Tibial nerve (tissue), 4 donors: ENCODE results near the gene GNA14. TPM values are rescaled to one million over a fixed set of nuclear protein-coding genes. Genes with fewer than 3 reads are reported as not detected.
"Not testable (repeated sequence)": the region's sequence is repeated elsewhere in the genome, so short reads cannot be mapped to it uniquely, and the experiment has no call there.

Experiments
- DNase-seq, 2 donors: peaks; one replicate each; pipeline ENCODE4 v3.0.0-alpha.2; 2019; ENCODE audit warnings: low spot score in 2 of 2
- H3K27ac ChIP-seq, 4 donors: fragments of 200-600 bp; sonication (generic) in 3 of 4; one replicate each; pipeline ENCODE4 v1.5.1; 2017 to 2019; ENCODE audit warnings: mild to moderate bottlenecking in 1 of 4
- H3K27me3 ChIP-seq, 2 donors: fragments of 200-600 bp; sonication (generic) in 1 of 2; one replicate each; pipeline versions ENCODE4 v1.5.1 to v1.6.0; 2017 to 2019
- H3K36me3 ChIP-seq, 3 donors: fragments of 200-600 bp; sonication (generic); one replicate each; pipeline ENCODE4 v1.5.1; 2018 to 2019
- H3K4me1 ChIP-seq, 4 donors: fragments of 200-600 bp; sonication (generic) in 3 of 4; one replicate each; pipeline ENCODE4 v1.5.1; 2017 to 2019
- H3K4me3 ChIP-seq, 4 donors: fragments of 200-600 bp; sonication (generic) in 3 of 4; one replicate each; pipeline ENCODE4 v1.5.1; 2017 to 2019; ENCODE audit warnings: mild to moderate bottlenecking in 1 of 4, moderate library complexity in 1 of 4
- H3K9me3 ChIP-seq, 4 donors: fragments of 200-600 bp; sonication (generic) in 3 of 4; one replicate each; pipeline ENCODE4 v1.5.1; 2017 to 2019
- EP300 ChIP-seq, 2 donors: sonication (generic); formaldehyde crosslinking; IDR thresholded peaks; one replicate each; pipeline ENCODE4 v1.6.1; 2017; ENCODE audit warnings: antibody characterized with exemption in 2 of 2, mild to moderate bottlenecking in 1 of 2
- POLR2A ChIP-seq, 2 donors: fragments of 450-650 bp; IDR thresholded peaks; one replicate each; pipeline ENCODE4 v1.6.1; 2017; ENCODE audit warnings: antibody characterized with exemption in 2 of 2, mild to moderate bottlenecking in 2 of 2, moderate library complexity in 2 of 2
- WGBS, 2 donors: methylation state at CpG; one replicate each; pipeline ENCODE4 v1.1.5; 2018; 5-methylcytosine and 5-hydroxymethylcytosine counted together
- total RNA-seq, 4 donors: library from RNA; depleted of rRNA; stranded (reverse); fragments of >200 nt; gene quantifications; one replicate each; pipeline ENCODE4 v1.1.0, GENCODE V29; 2016
- TF ChIP-seq, protein P1 (sequence below), 5 experiments: fragments of 200-600 bp in 3 of 5; fragments of 450-650 bp in 2 of 5; sonication (generic) in 3 of 5; IDR thresholded peaks; one replicate each; pipeline ENCODE4 v1.5.1; 2016 to 2019; ENCODE audit warnings: antibody characterized with exemption in 5 of 5, mild to moderate bottlenecking in 3 of 5, moderate library complexity in 2 of 5

Gene GNA14
- total RNA-seq, 4 donors from 2014 or later, result 0.84 to 7.1 (median 3.6) TPM

DNA sequence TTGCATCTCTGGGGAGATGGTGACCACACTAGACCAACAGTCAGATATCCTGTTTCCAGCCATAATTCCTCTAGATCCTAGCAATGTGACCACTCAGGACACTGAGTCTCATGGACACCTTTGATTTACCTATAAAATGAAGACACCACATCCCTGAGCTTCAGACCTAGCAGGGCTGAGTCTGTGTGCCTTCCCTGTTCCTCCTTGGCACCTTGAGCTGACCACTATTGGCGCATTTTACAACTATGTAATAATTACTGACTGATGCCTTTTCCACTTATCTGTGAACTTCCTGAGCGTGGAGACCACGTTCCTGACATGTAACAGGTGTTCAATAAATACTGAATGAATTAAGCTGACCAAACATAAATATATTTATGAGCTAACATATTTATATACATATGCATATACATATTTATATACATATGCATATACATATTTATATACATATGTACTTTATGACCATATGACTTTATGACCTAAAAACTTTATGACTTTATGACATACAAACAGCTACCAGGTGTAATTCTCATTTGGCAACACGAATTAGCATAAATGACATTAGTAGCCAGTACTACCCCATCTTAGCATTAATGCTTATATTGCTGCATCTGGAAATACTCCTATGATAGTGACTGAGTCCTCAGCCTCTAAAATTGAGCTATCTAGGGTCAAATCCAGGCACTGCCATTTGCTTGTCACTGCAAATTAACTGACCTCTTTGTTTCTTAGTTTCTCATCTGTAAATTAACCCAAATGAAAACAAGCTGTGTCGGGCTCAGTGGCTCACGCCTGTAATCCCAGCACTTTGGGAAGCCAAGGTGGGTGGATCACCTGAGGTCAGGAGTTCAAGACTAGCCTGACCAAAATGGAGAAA lies 150.6 kb downstream of the GNA14 start:
- 87 to 89% methylated on average over 6 of the region's 6 CpGs for WGBS, 2 donors
- no peak overlapping the region for H3K27ac ChIP-seq
- no peak overlapping the region for H3K4me3 ChIP-seq
- no peaks in the 10 kb centered on the region for H3K36me3 ChIP-seq
- no peak for TF ChIP-seq POLR2A (IDR thresholded peaks at IDR 0.05)
- no peak for TF ChIP-seq EP300 (IDR thresholded peaks at IDR 0.05)
- TF ChIP-seq, protein P1, sequence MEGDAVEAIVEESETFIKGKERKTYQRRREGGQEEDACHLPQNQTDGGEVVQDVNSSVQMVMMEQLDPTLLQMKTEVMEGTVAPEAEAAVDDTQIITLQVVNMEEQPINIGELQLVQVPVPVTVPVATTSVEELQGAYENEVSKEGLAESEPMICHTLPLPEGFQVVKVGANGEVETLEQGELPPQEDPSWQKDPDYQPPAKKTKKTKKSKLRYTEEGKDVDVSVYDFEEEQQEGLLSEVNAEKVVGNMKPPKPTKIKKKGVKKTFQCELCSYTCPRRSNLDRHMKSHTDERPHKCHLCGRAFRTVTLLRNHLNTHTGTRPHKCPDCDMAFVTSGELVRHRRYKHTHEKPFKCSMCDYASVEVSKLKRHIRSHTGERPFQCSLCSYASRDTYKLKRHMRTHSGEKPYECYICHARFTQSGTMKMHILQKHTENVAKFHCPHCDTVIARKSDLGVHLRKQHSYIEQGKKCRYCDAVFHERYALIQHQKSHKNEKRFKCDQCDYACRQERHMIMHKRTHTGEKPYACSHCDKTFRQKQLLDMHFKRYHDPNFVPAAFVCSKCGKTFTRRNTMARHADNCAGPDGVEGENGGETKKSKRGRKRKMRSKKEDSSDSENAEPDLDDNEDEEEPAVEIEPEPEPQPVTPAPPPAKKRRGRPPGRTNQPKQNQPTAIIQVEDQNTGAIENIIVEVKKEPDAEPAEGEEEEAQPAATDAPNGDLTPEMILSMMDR (IDR thresholded peaks at IDR 0.05), result no peak
- peaks cover 0 to 15% (median 0%) of the 10 kb centered on the region in 4 donors for H3K4me1 ChIP-seq
- H3K27me3 ChIP-seq, result no peaks in the 10 kb centered on the region
- no peaks in the 10 kb centered on the region for H3K9me3 ChIP-seq
- no peak for DNase-seq

DNA sequence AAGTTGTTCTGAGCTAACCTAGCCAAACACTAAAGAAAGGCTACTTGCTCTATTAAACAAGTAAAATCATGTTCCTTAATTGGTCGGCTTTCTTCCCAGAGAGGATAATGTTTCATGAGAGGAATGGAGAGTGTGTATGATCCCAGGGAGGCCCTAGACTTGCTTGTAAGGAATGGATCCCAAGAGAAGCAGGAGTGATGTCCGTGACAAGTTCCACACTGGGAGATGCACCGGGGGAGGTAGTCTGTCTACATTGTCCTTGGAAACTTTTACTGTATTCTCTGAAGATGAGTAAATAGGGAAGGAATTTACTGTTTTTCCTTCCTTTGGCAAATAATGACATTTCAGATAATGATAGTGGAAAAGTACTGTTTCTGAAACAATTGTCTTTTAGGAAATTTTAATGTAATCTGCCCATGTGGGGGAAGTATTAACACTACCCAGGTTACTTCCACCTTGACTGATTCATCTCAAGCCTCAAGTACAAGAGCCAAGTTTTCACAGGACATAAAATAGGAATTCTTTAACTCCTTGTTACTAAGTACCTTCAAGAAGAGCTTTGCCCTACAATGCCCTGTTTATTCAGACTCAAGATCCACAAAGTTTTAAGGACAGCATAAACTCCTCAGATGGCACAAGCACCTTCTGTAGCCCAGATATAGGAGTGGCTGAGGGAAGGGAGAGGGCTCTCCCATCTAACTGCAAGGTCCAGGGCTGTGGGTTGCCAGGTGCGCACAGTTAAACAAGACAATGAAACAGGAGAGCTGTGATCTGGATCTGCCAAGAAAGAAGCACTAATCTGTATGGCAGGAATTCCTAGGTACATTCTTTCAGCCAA lies 152.1 kb downstream of the GNA14 start:
- peaks cover 0 to 15% (median 0%) of the 10 kb centered on the region in 4 donors for H3K4me1 ChIP-seq
- H3K27me3 ChIP-seq, result no peaks in the 10 kb centered on the region
- peaks cover 0 to 8% (median 0%) of the 10 kb centered on the region in 4 donors for H3K9me3 ChIP-seq
- TF ChIP-seq, protein P1 (IDR thresholded peaks at IDR 0.05), result no peak
- TF ChIP-seq EP300 (IDR thresholded peaks at IDR 0.05), result no peak
- TF ChIP-seq POLR2A (IDR thresholded peaks at IDR 0.05), result no peak
- no peak for DNase-seq
- no peak overlapping the region for H3K4me3 ChIP-seq
- WGBS, 2 donors, result 47 to 51% methylated on average over 4 of the region's 4 CpGs
- peak overlapping the region in 1 of 4 donors; percentile 13 for H3K27ac ChIP-seq
- no peaks in the 10 kb centered on the region for H3K36me3 ChIP-seq

DNA sequence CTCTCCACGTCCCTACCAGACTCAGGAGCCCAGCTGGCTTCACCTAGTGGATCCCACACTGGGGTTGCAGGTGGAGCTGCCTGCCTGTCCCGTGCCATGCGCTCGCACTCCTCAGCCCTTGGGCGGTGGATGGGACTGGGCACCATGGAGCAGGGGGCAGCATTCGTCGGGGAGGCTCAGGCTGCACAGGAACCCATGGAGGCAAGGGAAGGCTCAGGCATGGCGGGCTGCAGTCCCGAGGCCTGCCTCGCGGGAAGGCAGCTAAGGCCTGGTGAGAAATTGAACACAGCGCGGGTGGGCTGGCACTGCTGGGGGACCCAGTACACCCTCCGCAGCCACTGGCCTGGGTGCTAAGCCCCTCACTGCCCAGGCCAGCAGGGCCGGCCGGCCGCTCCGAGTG lies 157.8 kb downstream of the GNA14 start:
- 93 to 94% methylated on average over 8 to 9 of the region's 18 CpGs for WGBS, 2 donors
- H3K36me3 ChIP-seq, result not testable (repeated sequence)

DNA sequence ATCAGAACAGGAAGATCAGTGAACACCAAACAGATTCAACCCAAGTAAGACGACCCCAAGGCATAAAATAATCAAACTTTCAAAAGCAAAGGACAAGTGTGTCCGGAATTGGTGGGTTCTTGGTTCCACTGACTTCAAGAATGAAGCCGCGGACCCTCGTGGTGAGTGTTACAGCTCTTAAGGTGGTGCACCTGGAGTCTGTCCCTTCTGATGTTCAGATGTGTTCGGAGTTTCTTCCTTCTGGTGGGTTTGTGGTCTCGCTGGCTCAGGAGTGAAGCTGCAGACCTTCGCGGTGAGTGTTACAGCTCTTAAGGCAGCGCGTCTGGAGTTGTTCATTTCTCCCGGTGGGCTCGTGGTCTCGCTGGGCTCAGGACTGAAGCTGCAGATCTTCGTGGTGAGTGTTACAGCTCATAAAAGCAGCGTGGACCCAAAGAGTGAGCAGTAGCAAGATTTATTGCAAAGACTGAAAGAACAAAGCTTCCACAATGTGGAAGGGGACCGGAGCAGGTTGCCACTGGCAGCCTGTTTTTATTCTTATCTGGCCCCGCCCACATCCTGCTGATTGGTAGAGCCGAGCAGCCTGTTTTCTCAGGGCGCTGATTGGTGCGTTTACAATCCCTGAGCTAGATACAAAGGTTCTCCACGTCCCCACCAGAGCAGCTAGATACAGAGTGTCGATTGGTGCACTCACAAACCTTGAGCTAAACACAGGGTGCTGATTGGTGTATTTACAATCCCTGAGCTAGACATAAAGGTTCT lies 158.5 kb downstream of the GNA14 start:
- not testable (repeated sequence) for H3K27me3 ChIP-seq
- 68 to 81% methylated on average over 23 of the region's 23 CpGs for WGBS, 2 donors

More for the DNA sequence above, 157.8 kb downstream of the GNA14 start:
- not testable (repeated sequence) for DNase-seq, H3K27ac ChIP-seq, H3K27me3 ChIP-seq, H3K4me3 ChIP-seq, H3K4me1 ChIP-seq
- peaks cover 0 to 35% (median 0%) of the 10 kb centered on the region in 4 donors for H3K9me3 ChIP-seq

DNA sequence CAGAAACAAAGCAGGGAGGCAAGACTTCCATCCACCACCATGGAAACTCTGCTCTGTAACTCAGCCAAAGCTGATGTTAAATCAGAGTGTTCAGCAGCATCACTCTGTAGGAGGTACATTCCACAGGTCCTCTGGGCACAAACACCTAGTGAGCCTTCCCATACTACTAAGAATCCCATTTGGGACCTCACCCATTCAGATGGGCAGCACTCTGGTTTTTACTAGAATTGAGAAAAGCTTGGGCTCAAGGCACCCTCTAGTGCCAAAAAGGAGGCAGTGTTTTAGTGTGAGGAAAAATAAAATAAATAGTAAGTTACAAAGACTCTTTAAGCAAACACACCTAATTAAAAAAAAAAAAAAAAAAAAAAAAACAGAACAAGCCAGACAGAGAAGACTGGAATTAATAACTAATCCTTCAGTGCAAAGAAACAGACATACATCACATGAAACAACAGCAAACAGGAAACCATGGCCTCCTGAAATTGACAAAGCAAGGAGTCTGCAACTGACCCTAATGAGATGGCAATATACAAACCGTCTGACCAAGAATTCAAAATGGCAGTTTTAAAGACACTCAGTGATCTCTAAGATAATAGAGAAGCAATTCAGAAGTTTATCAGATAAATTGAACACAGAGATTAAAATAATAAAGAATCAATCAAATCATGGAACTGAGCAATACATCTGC lies 159.5 kb downstream of the GNA14 start:
- Histone ChIP-seq H3K4me3 (no peak overlapping the region), H3K27ac (no peak overlapping the region), H3K36me3 (no peaks in the 10 kb centered on the region), H3K27me3 (no peaks in the 10 kb centered on the region), H3K9me3 (peaks cover 0 to 35% (median 0%) of the 10 kb centered on the region in 4 donors), H3K4me1 (no peaks in the 10 kb centered on the region)
- WGBS, 2 donors, result 55 to 62% methylated on average over 1 of the region's 1 CpG
- TF ChIP-seq, protein P1 (IDR thresholded peaks at IDR 0.05), result peak in 1 of 5 experiments; percentile 9
- TF ChIP-seq EP300 (IDR thresholded peaks at IDR 0.05) (no peak), POLR2A (IDR thresholded peaks at IDR 0.05) (no peak)
- DNase-seq, result no peak

More for the DNA sequence above, 158.5 kb downstream of the GNA14 start:
- H3K27ac ChIP-seq, DNase-seq, H3K36me3 ChIP-seq, H3K4me1 ChIP-seq, H3K4me3 ChIP-seq: not testable (repeated sequence)
- peaks cover 0 to 35% (median 0%) of the 10 kb centered on the region in 4 donors for H3K9me3 ChIP-seq
